Motor neuron (in vitro differentiated cells): ENCODE measurements around the gene TSACC. TPM values are rescaled to one million over a fixed set of nuclear protein-coding genes. Genes with fewer than 3 reads are reported as not detected.

Experiments used
- ATAC-seq, 8 experiments: fragments of 200-7000 bp; cut with Tn5 transposase; replicated peaks in 6 of 8; 2 replicates each; pipeline ENCODE4 v1.8.0; 2021; ENCODE audit warnings: mild to moderate bottlenecking in 8 of 8, moderate library complexity in 8 of 8
- H3K27ac ChIP-seq, 2 donors: fragments of 250-450 bp; sonication (Bioruptor Pico); 2 replicates each; pipeline ENCODE4 v1.9.0; 2021; ENCODE audit warnings: antibody characterized with exemption in 2 of 2, mild to moderate bottlenecking in 2 of 2, moderate library complexity in 1 of 2
- H3K4me1 ChIP-seq, 2 donors: fragments of 250-450 bp; sonication (Bioruptor Pico); replicated peaks in 1 of 2; 2 replicates each; pipeline ENCODE4 v1.6.1; 2021; ENCODE audit warnings: antibody characterized with exemption in 2 of 2, mild to moderate bottlenecking in 2 of 2, moderate library complexity in 1 of 2
- H3K4me3 ChIP-seq, 5 donors: fragments of 250-450 bp; sonication (Bioruptor Pico); 2 replicates each; pipeline ENCODE4 v1.9.0; 2021; ENCODE audit warnings: antibody characterized with exemption in 5 of 5, mild to moderate bottlenecking in 5 of 5, moderate library complexity in 4 of 5
- WGBS, 10 experiments: fragments of 450-650 bp; shearing (Covaris generic); methylation state at CpG; one replicate each; pipeline ENCODE4 v1.0.0; 2022; 5-methylcytosine and 5-hydroxymethylcytosine counted together
- in situ Hi-C, 9 experiments: fragments of 400-800 bp; cut with MboI; loops; one replicate each; pipeline ENCODE4 v1.15.0; 2021; ENCODE audit warnings: low sequenced_read_pairs in 9 of 9, low pct_unique_long_range_greater_than_20kb in 2 of 9; ENCODE audit not compliant: unreplicated experiment in 9 of 9
- total RNA-seq, 8 experiments: library from RNA; unstranded; fragments of 300-600 nt; gene quantifications; 2 replicates each; pipeline versions ENCODE4 v1.2.3 to v1.2.4, GENCODE V29; 2022

TSACC gene
- total RNA-seq, 8 experiments from 2014 or later, result 0.22 to 8.3 (median 1.2) TPM; not detected in 2

DNA sequence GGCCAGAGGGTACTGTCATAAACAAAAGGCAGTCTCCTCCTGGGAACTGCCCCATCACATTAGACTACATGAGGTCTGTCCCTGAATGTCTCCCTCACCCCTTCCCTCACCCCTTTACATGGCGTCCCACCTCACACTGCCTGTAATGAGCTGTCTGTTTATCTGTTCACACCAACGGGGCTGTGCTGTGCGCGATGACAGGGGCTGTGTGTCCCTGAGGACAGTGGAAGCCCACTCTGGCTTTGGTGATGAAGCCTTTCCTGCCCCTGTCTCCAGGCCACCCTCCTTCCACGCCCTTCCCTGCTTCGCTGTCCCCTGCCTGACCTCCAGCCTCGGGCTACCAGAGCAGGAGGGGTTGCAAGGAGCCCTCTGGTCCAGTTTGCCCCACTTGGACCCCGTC, 53.4 kb downstream of the TSACC start:
- H3K27ac ChIP-seq, result no peak overlapping the region
- H3K4me1 ChIP-seq, result peaks cover 37 to 49% of the 10 kb centered on the region in 2 donors
- in situ Hi-C loops, result loop anchor here in 2 of 9 experiments (25.0 kb wide), 1 partner anchor 221 kb away; the partner anchor contains the start of genes GPATCH4 (in 2 of the 2) and HAPLN2 (in 2 of the 2)
- 0 to 83% (median 44%) methylated on average over 1 to 4 of the region's 8 CpGs; no CpG with 5 or more reads in 4 of the 10 experiments for WGBS, 10 experiments
- no peak for ATAC-seq
- no peak overlapping the region for H3K4me3 ChIP-seq

DNA sequence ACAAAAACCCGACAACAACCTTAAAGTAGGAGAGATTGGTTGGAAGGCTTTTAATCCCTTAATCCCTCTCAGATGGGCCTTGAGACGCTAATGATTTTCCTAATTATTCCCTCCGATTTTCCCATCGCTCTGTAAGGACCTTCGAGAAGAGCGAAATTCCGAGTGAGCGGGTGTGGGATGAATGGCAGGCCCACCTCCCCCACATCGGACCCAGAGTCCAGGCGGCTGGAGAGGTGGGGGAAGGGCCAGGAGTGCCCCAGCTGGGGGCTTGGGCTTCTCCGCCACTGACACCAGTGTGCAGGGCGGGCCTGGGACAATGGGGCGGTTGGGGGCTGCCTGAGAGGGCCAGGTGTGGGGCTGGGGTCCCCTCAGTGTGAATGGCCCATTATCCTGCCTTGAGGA, 54.1 kb downstream of the TSACC start:
- in situ Hi-C loops, result loop anchor here in 2 of 9 experiments (25.0 kb wide), 1 partner anchor 220 kb away; the partner anchor contains the start of genes GPATCH4 (in 2 of the 2) and HAPLN2 (in 2 of the 2)
- H3K27ac ChIP-seq, result no peak overlapping the region
- H3K4me3 ChIP-seq, result no peak overlapping the region
- 0 to 78% (median 60%) methylated on average over 1 to 12 of the region's 13 CpGs; no CpG with 5 or more reads in 3 of the 10 experiments for WGBS, 10 experiments
- ATAC-seq, result no peak
- peaks cover 37 to 48% of the 10 kb centered on the region in 2 donors for H3K4me1 ChIP-seq

DNA sequence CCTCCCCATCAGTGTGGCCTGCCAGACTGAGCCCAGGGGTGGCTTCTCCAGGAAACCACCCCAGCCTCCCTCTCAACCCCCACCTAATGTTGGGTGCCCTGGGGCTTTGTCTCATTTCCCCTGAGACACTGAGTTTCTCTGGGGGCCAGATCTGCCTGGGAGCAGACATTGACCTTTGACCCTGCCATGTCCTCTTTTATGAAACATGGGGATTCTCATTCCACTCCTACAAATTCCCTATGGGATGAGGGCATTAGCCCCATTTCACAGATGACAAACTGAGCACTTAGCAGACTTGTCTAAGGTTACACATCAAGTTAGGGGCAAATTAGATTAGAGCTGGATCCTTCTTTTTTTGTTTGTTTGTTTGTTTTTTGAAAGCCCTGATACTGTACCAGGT, 54.8 kb downstream of the TSACC start:
- ATAC-seq, result no peak
- Histone ChIP-seq H3K27ac (no peak overlapping the region), H3K4me3 (no peak overlapping the region), H3K4me1 (peaks cover 31 to 42% of the 10 kb centered on the region in 2 donors)
- in situ Hi-C loops, result loop anchor here in 2 of 9 experiments (25.0 kb wide), 1 partner anchor 219 kb away; the partner anchor contains the start of genes GPATCH4 (in 2 of the 2) and HAPLN2 (in 2 of the 2)

DNA sequence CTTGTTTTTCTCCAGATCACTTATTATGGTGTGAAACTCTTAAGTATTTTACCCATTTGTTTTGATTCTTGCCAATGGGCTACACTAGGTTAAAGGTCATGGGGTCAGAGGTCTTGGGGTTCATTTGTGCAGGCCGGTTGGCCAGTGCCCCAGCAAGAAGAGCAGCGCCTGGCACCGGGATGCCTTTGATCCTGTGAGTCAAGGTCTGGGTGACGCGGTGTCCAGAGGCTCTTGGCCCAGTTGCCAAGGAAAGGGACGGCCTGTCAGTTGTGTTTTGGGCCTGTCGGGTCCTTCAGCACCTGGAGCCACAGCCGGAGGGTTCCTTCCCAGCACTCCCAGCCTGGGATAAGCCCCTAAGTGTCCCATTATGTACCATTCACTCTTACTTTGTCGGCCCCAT, 55.8 kb downstream of the TSACC start:
- Histone ChIP-seq H3K27ac (no peak overlapping the region), H3K4me1 (peaks cover 30 to 34% of the 10 kb centered on the region in 2 donors), H3K4me3 (no peak overlapping the region)
- no peak for ATAC-seq
- WGBS, 10 experiments, result 17 to 84% (median 82%) methylated on average over 1 to 9 of the region's 9 CpGs; no CpG with 5 or more reads in 3 of the 10 experiments
- in situ Hi-C loops, result loop anchor here in 2 of 9 experiments (25.0 kb wide), 1 partner anchor 218 kb away; the partner anchor contains the start of genes GPATCH4 (in 2 of the 2) and HAPLN2 (in 2 of the 2)

DNA sequence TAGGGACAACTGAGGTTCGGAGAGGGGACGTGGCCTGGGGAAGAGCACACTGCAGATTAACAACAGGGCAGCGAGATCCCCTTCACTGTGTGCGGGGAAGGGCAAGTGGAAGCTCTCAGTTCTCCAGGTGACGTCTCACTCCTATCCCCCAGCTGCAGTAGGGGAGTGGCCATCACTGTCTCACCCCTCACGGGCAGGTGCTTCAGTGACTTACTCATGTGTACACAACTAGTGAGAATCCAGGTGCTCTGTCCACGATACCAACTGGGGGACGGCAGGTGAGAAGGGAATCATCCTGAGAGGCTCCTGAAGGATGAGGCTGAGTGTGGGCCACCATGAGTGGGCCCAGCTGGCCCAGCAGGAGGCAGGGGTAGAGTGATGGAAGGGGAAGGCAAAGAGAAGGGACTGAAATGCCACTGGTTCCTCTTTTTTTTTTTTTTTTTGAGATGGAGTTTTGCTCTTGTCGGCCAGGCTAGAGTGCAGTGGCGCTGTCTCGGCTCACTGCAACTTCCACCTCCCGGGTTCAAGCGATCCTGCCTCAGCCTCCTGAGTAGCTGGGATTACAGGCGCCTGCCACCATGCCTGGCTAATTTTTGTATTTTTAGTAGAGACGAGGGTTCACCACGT, 56.6 kb downstream of the TSACC start:
- no peak for ATAC-seq
- in situ Hi-C loops, result loop anchor here in 2 of 9 experiments (25.0 kb wide), 1 partner anchor 217 kb away; the partner anchor contains the start of genes GPATCH4 (in 2 of the 2) and HAPLN2 (in 2 of the 2)
- Histone ChIP-seq H3K4me3 (no peak overlapping the region), H3K27ac (no peak overlapping the region), H3K4me1 (peaks cover 36 to 39% of the 10 kb centered on the region in 2 donors)
- 29 to 100% (median 91%) methylated on average over 1 to 7 of the region's 16 CpGs; no CpG with 5 or more reads in 1 of the 10 experiments for WGBS, 10 experiments

Other genes starting within 250 kb of the TSACC start
- gene LMNA, start 223.8 kb upstream of the TSACC start, total RNA-seq, result 100 to 1,000 TPM in 3 of 8 experiments, 10 to 100 TPM in 5; 29.8 to 370 (median 68.0) TPM
- gene SEMA4A, start 184.9 kb upstream of the TSACC start, total RNA-seq, result 1 to 10 TPM in 7 of 8 experiments, under 1 TPM in 1; 0.85 to 6.1 (median 2.7) TPM
- 10 to 100 TPM; 16.5 to 26.8 (median 20.9) TPM for gene SLC25A44, start 144.4 kb upstream of the TSACC start, total RNA-seq
- 100 to 1,000 TPM in 1 of 8 experiments, 10 to 100 TPM in 7; 19.8 to 131 (median 46.3) TPM for gene PMF1, start 125.5 kb upstream of the TSACC start, total RNA-seq
- 1 to 10 TPM in 3 of 8 experiments, under 1 TPM in 5; 0.36 to 2.6 (median 0.93) TPM for gene BGLAP, start 96.3 kb upstream of the TSACC start, total RNA-seq
- gene PAQR6, start 90.5 kb upstream of the TSACC start, total RNA-seq, result 1 to 10 TPM in 7 of 8 experiments, under 1 TPM in 1; 0.61 to 8.6 (median 2.6) TPM
- gene SMG5, start 55.7 kb upstream of the TSACC start, total RNA-seq, result 10 to 100 TPM; 34.5 to 78.8 (median 62.7) TPM
- 1 to 10 TPM; 3.1 to 6.5 (median 4.8) TPM for gene TMEM79, start 54.2 kb upstream of the TSACC start, total RNA-seq
- gene GLMP, start 42.8 kb upstream of the TSACC start, total RNA-seq, result 100 to 1,000 TPM in 1 of 8 experiments, 10 to 100 TPM in 7; 16.3 to 138 (median 33.0) TPM
- 1 to 10 TPM in 1 of 8 experiments, under 1 TPM in 5, not detected in 2; 0.46 to 1.4 (median 0.67) TPM for gene VHLL, start 39.2 kb upstream of the TSACC start, total RNA-seq
- 100 to 1,000 TPM; 204 to 465 (median 351) TPM for gene CCT3, start 234 bp upstream of the TSACC start, total RNA-seq
- 1 to 10 TPM in 1 of 8 experiments, under 1 TPM in 4, not detected in 3; 0.38 to 1.8 (median 0.50) TPM for gene RHBG, start 30.7 kb downstream of the TSACC start, total RNA-seq
- gene MEF2D, start 162.2 kb downstream of the TSACC start, total RNA-seq, result 10 to 100 TPM in 5 of 8 experiments, 1 to 10 TPM in 3; 6.6 to 28.6 (median 11.3) TPM
- gene IQGAP3, start 234.0 kb downstream of the TSACC start, total RNA-seq, result 10 to 100 TPM in 3 of 8 experiments, 1 to 10 TPM in 3, under 1 TPM in 2; 0.20 to 11.6 (median 1.5) TPM
- gene TTC24, start 241.2 kb downstream of the TSACC start, total RNA-seq, result 1 to 10 TPM in 1 of 8 experiments, under 1 TPM in 3, not detected in 4; 0.14 to 1.9 (median 0.58) TPM